Measurements from ENCODE around the gene COL4A5.

- TF ChIP-seq GATA2 (IDR thresholded peaks at IDR 0.05; ENCODE audit: low read depth, low read length) (no peak), GATA3 (IDR thresholded peaks at IDR 0.05; ENCODE audit: low read depth, low read length) (no peak)
These were observed 291.5 kb downstream of the COL4A5 start for GRCh38 chrX:108731153-108731552.
